A204.1 (cell line): ENCODE results near the gene GNG7.
"Not testable (repeated sequence)": the region's sequence is repeated elsewhere in the genome, so short reads cannot be mapped to it uniquely, and the experiment has no call there.

Source experiments
- FAIRE-seq: peaks from 2 replicates; lab custom pipeline; 2012; peaks lifted over from hg19 to GRCh38; lab: Jason Lieb, UNC

Gene GNG7

DNA sequence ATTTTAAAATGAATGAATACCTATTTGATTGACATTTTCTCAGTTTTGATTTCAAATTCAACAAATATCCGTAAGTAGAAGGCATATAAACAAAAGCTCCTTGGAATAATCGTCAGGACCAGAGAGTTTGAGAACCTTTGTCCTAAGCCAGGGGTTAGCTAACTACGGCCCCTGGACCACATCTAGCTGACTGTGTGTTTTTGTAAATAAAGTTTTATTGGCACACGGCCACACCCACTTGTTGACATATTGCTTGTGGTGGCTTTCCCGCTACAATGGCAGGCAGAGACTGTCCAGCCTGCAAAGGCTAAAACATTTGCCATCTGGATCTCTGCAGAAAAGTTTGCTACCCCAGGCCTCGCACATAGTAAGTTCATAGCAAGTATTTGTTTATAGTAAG is 83.4 kb downstream of the GNG7 start:
- no peak for FAIRE-seq

DNA sequence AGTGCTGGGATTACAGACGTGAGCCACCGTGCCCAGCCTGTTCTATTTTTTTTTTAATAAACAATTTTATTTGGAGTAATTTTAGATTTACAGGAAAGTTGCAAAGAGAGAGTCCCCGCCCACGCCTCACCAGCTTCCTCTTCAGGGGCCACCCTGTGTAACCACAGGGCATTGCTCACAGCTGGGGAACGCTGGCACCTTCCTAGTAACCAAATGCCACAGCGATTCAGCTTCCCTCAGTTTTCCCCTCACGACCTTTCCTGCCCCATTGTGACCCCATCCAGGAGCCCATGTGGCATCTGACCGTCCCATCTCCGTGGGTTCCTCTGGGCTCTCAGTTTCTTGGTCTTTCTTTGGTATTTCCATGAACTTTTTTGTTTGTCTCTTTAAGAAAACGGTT is 83.9 kb downstream of the GNG7 start:
- no peak for FAIRE-seq

DNA sequence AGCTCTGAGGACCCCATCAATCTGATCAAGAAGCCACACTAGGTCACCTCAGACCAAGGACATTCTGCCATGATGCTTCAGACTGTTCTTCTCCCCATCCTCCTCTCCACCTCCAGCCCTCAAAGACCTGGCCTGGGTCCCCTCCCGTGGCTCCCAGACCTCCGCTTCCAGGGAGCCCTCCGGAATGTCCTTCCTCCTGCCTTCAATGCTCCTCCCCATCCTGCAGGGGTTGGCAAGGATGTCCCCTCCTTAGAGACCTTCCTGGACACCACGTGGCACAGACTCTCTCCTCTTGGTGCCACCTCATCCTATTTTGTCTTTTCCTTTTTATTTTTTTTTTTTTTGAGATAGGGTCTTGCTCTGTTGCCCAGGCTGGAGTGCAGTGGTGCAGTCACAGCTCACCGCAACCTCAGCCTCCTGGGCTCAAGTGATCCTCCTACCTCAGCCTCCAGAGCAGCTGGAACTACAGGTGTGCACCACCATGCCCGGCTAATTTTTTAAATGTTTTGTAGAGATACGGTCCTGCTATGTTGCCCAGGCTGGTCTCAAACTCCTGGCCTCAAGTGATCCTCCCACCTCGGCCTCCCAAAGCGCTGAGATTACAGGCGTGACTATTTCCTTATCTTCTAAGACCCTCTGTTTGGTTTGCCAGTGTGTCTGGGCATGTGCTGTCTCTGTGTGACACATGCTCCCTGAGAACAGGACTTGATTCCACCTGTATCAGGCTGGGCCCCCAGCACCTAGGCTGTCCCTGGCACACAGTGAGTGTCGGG is 84.9 kb downstream of the GNG7 start:
- FAIRE-seq: no peak

DNA sequence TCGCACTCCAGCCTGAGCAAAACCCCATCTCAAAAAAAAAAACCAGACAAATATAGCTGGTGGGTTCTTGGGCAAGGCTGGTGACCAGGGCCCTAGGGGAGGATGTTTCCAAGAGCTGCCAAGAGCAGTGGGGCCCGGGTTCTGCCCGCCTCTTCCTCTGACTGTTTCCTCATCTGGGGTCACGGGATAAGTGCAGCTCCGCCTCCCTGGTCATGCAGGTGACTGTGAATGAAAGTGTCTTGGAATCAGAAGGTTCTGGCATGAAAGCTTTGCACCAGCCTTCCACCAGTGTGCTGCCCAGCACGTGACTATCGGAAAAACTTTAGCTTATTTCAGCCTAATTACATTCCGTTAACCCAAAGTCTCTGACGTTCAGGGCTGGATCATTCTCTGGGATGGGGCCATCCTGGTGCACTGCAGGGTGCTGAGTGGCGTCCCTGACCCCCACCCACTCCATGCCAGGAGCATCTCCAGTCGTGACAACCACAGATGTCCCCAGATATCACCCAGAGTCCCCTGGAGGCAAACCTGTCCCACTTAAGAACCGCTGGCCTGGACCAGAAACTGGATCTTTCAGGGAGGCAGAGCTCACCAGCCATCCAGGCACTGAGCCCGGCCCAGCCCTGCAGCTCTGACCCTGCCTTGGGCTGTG is 85.6 kb downstream of the GNG7 start:
- no peak for FAIRE-seq

GRCh38 chr19:2615782-2616181 is 86.7 kb downstream of the GNG7 start:
- FAIRE-seq: no peak

GRCh38 chr19:2613507-2614295 is 88.8 kb downstream of the GNG7 start:
- no peak for FAIRE-seq

- FAIRE-seq: no peak
Measured at GRCh38 chr19:2612619-2613249, 89.8 kb downstream of the GNG7 start.

DNA sequence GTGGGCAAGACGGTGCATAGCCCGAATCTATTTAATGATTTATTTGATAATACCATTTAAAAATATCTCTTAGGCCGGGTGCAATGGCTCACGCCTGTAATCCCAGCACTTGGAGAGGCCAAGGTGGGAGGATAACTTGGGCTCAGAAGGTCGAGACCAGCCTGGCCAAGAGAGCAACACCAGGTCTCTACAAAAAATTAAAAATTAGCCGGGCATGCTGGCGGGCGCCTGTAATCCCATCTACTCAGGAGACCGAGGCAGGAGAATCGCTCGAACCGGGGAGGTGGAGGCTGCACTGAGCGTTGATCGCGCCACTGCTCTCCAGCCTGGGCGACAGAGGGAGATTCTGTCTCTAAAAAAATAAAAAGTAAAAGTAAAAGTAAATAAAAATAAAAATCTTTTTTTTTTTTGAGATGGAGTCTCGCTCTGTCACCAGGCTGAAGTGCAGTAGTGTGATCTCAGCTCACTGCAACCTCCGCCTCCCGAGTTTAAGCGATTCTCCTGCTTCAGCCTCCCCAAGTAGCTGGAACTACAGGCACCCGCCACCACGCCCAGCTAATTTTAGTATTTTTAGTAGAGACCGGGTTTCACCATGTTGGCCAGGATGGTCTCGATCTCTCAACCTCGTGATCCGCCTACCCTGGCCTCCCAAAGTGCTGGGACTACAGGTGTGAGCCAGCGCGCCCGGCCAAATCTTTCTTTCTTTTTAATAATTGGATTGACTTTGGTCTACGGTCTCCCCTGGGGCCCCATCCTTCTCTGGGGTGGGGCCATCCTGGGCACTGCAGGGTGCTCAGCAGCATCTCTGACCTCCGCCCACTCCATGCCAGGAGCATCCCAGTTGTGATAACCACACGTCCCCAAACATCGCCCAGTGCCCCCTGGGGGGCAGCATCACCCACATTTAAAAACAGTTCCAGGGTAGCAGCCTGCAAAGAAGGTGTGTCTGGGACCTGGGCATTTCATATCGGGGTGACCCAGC is 90.7 kb downstream of the GNG7 start:
- FAIRE-seq: no peak

GRCh38 chr19:2610637-2611482 is 91.6 kb downstream of the GNG7 start:
- no peak for FAIRE-seq

DNA sequence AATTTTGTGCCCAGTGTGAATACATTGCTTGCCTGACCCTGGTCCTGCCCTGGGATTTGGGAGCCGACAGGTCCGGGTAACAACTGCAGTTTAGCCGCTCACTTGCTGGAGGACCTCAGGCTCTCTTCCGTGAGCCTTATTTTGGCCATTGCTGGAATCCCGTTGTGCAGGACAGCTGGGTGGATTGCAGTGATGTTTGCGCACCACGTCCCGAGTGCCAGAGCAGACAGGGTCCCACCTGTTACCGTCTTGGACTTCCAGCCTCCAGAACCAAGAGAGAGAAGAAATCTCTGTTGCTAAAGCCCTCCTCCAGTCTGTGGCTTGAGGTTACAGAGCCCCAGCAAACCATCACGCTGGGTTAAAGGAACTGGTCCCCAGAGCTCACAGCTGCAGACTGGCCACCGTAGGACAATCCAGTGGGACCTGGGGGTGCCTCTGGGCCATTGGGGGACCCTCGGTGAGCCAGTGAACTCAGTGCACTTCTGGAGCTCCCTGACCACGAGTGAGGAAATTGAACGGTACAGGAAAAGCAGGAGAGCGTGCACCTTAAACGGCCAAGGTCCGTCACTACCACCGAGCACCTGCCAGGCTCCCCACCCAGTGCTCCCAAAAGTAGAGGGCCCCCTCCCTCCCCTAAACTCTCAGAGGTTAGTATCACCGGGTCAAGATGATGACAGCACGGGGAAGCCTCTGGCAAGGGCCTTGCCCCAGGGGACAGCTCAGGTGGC is 92.9 kb downstream of the GNG7 start:
- FAIRE-seq: no peak

DNA sequence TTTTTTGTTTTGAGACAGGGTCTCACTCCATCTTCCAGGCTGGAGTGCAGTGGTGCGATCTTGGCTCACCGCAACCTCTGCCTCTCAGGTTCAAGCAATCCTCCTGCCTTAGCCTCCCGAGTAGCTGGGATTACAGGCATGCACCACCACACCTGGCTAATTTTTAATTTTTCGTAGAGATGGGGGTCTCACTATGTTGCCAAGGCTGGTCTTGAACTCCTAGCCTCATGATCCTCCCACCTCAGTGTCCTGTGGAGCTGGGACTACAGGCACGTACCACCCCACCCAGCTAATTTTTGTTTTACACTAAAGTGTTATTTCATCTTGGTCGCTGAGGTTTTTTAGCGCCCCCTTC is 93.5 kb downstream of the GNG7 start:
- not testable (repeated sequence) for FAIRE-seq

- FAIRE-seq: no peak
Measured at GRCh38 chr19:2608602-2608922, 93.9 kb downstream of the GNG7 start.

GRCh38 chr19:2607712-2608601 is 94.5 kb downstream of the GNG7 start:
- FAIRE-seq: no peak

- FAIRE-seq: not testable (repeated sequence)
Measured at GRCh38 chr19:2606774-2607173, 95.7 kb downstream of the GNG7 start.

GRCh38 chr19:2605889-2606288 is 96.6 kb downstream of the GNG7 start:
- not testable (repeated sequence) for FAIRE-seq

DNA sequence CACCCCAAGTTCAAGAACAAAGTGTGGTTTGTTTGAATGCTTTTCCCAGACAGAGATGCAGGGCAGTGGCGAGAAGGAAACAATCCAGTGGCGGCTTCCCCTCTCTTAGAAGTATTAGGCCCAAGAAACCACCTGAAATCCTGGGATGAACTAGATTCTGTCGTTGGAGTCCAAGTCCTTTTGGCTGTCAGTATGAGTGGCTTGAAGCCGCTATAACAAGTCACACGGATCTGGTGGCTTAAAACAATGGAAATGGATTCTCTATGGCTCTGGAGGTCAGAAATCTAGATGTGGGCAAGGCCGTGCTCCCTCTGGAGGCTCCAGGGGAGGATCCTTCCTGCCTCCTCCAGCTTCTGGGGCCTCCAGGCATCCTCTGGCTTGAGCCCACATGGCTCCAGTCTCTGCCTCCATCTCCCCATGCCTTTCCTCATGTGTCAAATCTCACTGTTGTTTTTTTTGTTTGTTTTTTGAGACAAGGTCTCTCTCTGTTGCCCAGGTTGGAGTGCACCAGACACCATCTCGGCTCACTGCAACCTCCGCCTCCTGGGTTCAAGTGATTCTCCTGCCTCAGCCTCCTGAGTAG is 97.7 kb downstream of the GNG7 start:
- FAIRE-seq: no peak

GRCh38 chr19:2603334-2603733 is 99.2 kb downstream of the GNG7 start:
- no peak for FAIRE-seq

DNA sequence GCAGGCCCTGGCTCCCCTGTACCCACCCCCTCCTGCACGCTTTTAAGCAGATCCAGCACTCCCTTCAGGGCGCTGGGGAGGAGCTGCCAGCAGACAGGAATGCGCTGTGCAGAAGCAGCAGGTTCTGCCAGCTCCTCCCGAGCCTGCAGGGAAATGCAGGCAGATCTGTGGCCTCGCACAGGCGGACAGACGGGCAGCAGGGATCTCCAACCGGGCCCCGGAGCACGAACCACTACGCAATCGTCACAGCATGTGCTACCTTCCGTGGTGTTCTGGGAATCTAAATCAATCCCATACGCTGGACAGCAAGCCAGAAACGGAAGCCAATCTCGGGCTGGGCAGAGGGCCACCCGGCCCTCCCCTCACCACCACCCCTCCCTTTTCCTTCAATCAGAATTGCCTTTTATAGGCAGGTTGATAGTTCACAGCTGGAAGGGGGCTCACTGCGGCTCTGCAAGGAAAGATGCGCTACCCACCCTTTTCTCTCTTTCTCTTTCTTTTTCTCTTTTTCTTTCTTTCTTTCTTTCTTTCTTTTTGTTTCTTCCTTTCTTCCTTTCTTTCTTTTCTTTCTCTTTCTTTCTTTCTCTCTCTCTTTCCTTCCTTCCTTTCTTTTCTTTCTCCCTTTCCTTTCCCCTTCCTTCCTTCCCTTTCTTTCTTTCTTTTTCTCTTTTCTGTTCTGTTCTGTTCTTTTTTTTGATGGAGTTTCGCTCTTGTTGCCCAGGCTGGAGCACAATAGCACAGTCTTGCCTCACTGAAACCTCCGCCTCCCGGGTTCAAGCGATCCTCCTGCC is 99.9 kb downstream of the GNG7 start:
- no peak for FAIRE-seq
